K562 (cell line): ENCODE results near the gene CCDC87. TPM values are rescaled to one million over a fixed set of nuclear protein-coding genes. Genes with fewer than 3 reads are reported as not detected.

Source experiments
- ADNP ChIP-seq: fragments of 200-800 bp; sonication (Bioruptor generic); IDR thresholded peaks from 2 replicates; pipeline ENCODE4 v1.6.1; 2016; ENCODE audit warnings: missing genetic modification characterization, missing compliant biosample characterization
- ATF6 ChIP-seq: sonication (generic); formaldehyde crosslinking; IDR thresholded peaks from 2 replicates; pipeline ENCODE4 v1.4.0; 2020; ENCODE audit warnings: mild to moderate bottlenecking, missing genetic modification reagents
- BACH1 ChIP-seq: fragments of 200-800 bp; sonication (Bioruptor generic); IDR thresholded peaks from 2 replicates; pipeline ENCODE4 v1.6.1; 2016; ENCODE audit warnings: missing genetic modification characterization, missing compliant biosample characterization
- CBX2 ChIP-seq: fragments of 200-600 bp; sonication (generic); IDR thresholded peaks from one replicate; pipeline ENCODE4 v1.6.1; 2012; ENCODE audit warnings: mild to moderate bottlenecking, low read length, inconsistent platforms; ENCODE audit not compliant: insufficient read depth, poor library complexity, severe bottlenecking
- COPS2 ChIP-seq: fragments of 450-650 bp; conservative IDR thresholded peaks from 2 replicates; pipeline ENCODE4 v1.6.1; 2016; ENCODE audit warnings: mild to moderate bottlenecking, moderate library complexity
- FOXO4 ChIP-seq: fragments of 450-650 bp; formaldehyde crosslinking; IDR thresholded peaks from 2 replicates; pipeline ENCODE4 v1.4.0; 2020; ENCODE audit warnings: mild to moderate bottlenecking, moderate library complexity
- HNRNPK ChIP-seq: fragments of 200-400 bp; formaldehyde crosslinking; IDR thresholded peaks from one replicate; pipeline ENCODE4 v1.6.1; 2018; ENCODE audit warnings: mild to moderate bottlenecking, low read depth, low read length; ENCODE audit not compliant: poor library complexity, severe bottlenecking
- KDM1A ChIP-seq, 2 experiments: fragments of 450-650 bp; IDR thresholded peaks; 2 replicates each; pipeline ENCODE4 v1.6.1; 2016; ENCODE audit warnings: mild to moderate bottlenecking in 2 of 2
- PML ChIP-seq: IDR thresholded peaks from 2 replicates; pipeline ENCODE4 v1.6.1; 2012; ENCODE audit warnings: low read length, inconsistent platforms
- PPARD ChIP-seq: fragments of 250-450 bp; sonication (Bioruptor Pico); IDR thresholded peaks from 2 replicates; pipeline ENCODE4 v1.8.0; 2022; ENCODE audit warnings: inconsistent platforms, mild to moderate bottlenecking, moderate library complexity
- PTRF ChIP-seq: fragments of 450-650 bp; IDR thresholded peaks from 2 replicates; pipeline ENCODE4 v1.6.1; 2016; ENCODE audit warnings: mild to moderate bottlenecking, missing genetic modification characterization, missing compliant biosample characterization
- RBM25 ChIP-seq: fragments of 200-400 bp; formaldehyde crosslinking; IDR thresholded peaks from 2 replicates; pipeline ENCODE4 v1.6.1; 2018; ENCODE audit warnings: low read length, low read depth, moderate library complexity; ENCODE audit not compliant: severe bottlenecking
- SNIP1 ChIP-seq: fragments of 450-650 bp; IDR thresholded peaks from 2 replicates; pipeline ENCODE4 v1.7.1; 2017; ENCODE audit warnings: low read depth, mild to moderate bottlenecking
- TCFL5 ChIP-seq: fragments of 250-450 bp; sonication (Bioruptor Pico); conservative IDR thresholded peaks from 2 replicates; pipeline ENCODE4 v1.6.1; 2021; ENCODE audit warnings: mild to moderate bottlenecking, moderate library complexity, matching md5 sums
- ZFPM2 ChIP-seq: fragments of 250-450 bp; sonication (Bioruptor Pico); IDR thresholded peaks from 2 replicates; pipeline ENCODE4 v1.5.1; 2022; ENCODE audit warnings: mild to moderate bottlenecking
- ZKSCAN1 ChIP-seq: fragments of 150-350 bp; IDR thresholded peaks from 2 replicates; pipeline ENCODE4 v1.6.1; 2016; ENCODE audit warnings: low read depth, low read length
- ZNF239 ChIP-seq: fragments of 250-450 bp; sonication (Bioruptor Pico); IDR thresholded peaks from 2 replicates; pipeline ENCODE4 v1.4.0; 2020; ENCODE audit warnings: mild to moderate bottlenecking
- ZNF274 ChIP-seq: IDR thresholded peaks from 2 replicates; pipeline ENCODE4 v1.6.1; 2011; ENCODE audit warnings: low read depth, mild to moderate bottlenecking, low read length, moderate library complexity, borderline replicate concordance
- ZNF41 ChIP-seq: fragments of 250-450 bp; sonication (Bioruptor Pico); conservative IDR thresholded peaks from 2 replicates; pipeline ENCODE4 v1.4.0; 2020; ENCODE audit warnings: mild to moderate bottlenecking
- ZNF511 ChIP-seq: sonication (generic); formaldehyde crosslinking; IDR thresholded peaks from 2 replicates; pipeline ENCODE4 v1.8.0; 2022; ENCODE audit warnings: mild to moderate bottlenecking, missing genetic modification reagents
- polyA plus RNA-seq, 8 experiments: library from polyadenylated mRNA; depleted of rRNA in 4 of 8; stranded (reverse) in 5 of 8; unstranded in 3 of 8; fragments of >200 nt; fragmentation: Nextera tagmentation in 2 of 8; fragmentation: Illumina TruSeq in 1 of 8; extraction: Ambion mirVana in 2 of 8; extraction: Trizol in 1 of 8; gene quantifications; 2 replicates each; pipeline versions ENCODE4 v1.2.1 to v1.2.3, GENCODE V29; 2011 to 2014; ENCODE audit warnings: inconsistent platforms in 1 of 8, missing spikeins in 1 of 8
- total RNA-seq, 7 experiments: library from RNA; depleted of rRNA in 6 of 7; stranded (reverse); fragments of >200 nt in 6 of 7; fragmentation: Illumina TruSeq in 2 of 7; extraction: Trizol in 2 of 7; gene quantifications; 2 replicates each; pipeline versions ENCODE4 v1.2.1 to v1.2.3, GENCODE V29; 2011 to 2021; ENCODE audit warnings: low replicate concordance in 1 of 7
- TF ChIP-seq, protein P1 (sequence below): fragments of 250-450 bp; sonication (Bioruptor Pico); IDR thresholded peaks from 2 replicates; pipeline ENCODE4 v1.9.0; 2021; ENCODE audit warnings: mild to moderate bottlenecking, inconsistent platforms

The CCDC87 gene
- total and polyA plus RNA-seq, 9 of the 15 experiments (the other 6 are each of a cell fraction or from before 2014, with no cell fraction given) = 0.03 to 0.44 (median 0.15) TPM; not detected in 1

DNA sequence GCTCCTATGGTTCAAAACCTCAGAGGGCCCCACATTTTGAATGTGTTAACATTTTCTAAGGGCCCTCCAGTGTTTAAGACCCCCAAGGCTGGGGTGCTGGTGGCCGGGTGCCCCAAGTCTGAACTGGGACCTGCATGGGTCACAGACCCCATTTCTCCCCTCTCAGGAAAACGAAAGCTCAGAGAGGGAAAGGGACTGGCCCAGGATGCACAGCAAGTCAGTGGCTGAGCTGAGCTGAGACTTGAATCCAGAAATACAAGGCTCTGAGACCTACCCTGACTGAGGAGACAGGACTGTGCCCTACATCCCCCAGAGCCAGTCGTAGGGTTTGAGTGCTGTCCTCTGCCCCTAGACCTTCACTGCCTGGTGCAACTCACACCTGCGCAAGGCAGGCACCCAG is 42.0 kb downstream of the CCDC87 start (continued):
- TF ChIP-seq ZFPM2 (CRISPR knock-in tag) = no peak
- no peak for TF ChIP-seq HNRNPK
- no peak for TF ChIP-seq PPARD (CRISPR knock-in tag)
- TF ChIP-seq SNIP1 = no peak
- TF ChIP-seq ATF6 (CRISPR knock-in tag) = no peak
- no peak for TF ChIP-seq PML
- peak in 1 of 2 experiments; percentile 29; a peak in 1 of 4 replicates for TF ChIP-seq KDM1A (IDR thresholded peaks at IDR 0.05)
- TF ChIP-seq FOXO4 (CRISPR knock-in tag) = no peak
- TF ChIP-seq ZNF511 (CRISPR knock-in tag) = no peak
- no peak for TF ChIP-seq CBX2
- no peak for TF ChIP-seq PTRF
- TF ChIP-seq, protein P1, sequence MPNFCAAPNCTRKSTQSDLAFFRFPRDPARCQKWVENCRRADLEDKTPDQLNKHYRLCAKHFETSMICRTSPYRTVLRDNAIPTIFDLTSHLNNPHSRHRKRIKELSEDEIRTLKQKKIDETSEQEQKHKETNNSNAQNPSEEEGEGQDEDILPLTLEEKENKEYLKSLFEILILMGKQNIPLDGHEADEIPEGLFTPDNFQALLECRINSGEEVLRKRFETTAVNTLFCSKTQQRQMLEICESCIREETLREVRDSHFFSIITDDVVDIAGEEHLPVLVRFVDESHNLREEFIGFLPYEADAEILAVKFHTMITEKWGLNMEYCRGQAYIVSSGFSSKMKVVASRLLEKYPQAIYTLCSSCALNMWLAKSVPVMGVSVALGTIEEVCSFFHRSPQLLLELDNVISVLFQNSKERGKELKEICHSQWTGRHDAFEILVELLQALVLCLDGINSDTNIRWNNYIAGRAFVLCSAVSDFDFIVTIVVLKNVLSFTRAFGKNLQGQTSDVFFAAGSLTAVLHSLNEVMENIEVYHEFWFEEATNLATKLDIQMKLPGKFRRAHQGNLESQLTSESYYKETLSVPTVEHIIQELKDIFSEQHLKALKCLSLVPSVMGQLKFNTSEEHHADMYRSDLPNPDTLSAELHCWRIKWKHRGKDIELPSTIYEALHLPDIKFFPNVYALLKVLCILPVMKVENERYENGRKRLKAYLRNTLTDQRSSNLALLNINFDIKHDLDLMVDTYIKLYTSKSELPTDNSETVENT = no peak
- no peak for TF ChIP-seq BACH1 (tag)
- TF ChIP-seq ZNF239 (CRISPR knock-in tag) = no peak
- TF ChIP-seq ZNF274 = no peak
- no peak for TF ChIP-seq COPS2
- no peak for TF ChIP-seq ZNF41 (CRISPR knock-in tag)
- peak; percentile 19 for TF ChIP-seq RBM25
- no peak for TF ChIP-seq ADNP
- TF ChIP-seq ZKSCAN1 = no peak
- no peak for TF ChIP-seq TCFL5 (CRISPR knock-in tag)
